Fibroblast of villous mesenchyme (primary cell): ENCODE results near the gene LIMCH1. TPM values are rescaled to one million over a fixed set of nuclear protein-coding genes. Genes with fewer than 3 reads are reported as not detected.

Source experiments
- DNase-seq: peaks from one replicate; pipeline ENCODE4 v3.0.0-alpha.2; 2010; ENCODE audit warnings: low read depth
- H3K4me3 ChIP-seq: 2 replicates; pipeline ENCODE4 v1.5.1; 2011; ENCODE audit warnings: low read depth, mild to moderate bottlenecking, low read length
- CTCF ChIP-seq: IDR thresholded peaks from 2 replicates; pipeline ENCODE4 v1.5.1; 2012; ENCODE audit warnings: low read depth, mild to moderate bottlenecking, low read length; ENCODE audit not compliant: insufficient read depth
- total RNA-seq: library from RNA; depleted of rRNA; stranded (reverse); fragments of >200 nt; gene quantifications from 2 replicates; pipeline ENCODE4 v1.2.3, GENCODE V29; 2012

LIMCH1 gene
- total RNA-seq, 1 donor = 3.9 TPM

DNA sequence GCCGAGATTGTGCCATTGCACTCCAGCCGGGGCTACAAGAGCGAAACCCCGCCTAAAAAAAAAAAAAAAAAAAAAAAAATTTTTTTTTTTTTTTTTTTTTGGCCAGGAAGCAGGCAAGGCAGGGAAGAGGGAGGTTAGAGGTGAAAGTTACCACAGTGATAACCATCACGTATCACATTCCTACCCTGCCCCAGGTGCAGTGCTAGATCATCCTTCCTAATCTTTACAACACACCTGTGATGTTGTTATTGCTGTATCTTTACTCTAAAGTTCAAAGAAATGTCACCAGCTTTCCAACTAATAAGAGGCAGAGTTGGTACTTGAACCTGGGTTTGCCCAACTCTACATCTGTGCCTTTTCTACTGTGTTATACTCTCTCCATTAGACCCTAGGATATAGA, 7.2 kb upstream of the LIMCH1 start:
- no peak for DNase-seq
- no peak overlapping the region for H3K4me3 ChIP-seq

DNA sequence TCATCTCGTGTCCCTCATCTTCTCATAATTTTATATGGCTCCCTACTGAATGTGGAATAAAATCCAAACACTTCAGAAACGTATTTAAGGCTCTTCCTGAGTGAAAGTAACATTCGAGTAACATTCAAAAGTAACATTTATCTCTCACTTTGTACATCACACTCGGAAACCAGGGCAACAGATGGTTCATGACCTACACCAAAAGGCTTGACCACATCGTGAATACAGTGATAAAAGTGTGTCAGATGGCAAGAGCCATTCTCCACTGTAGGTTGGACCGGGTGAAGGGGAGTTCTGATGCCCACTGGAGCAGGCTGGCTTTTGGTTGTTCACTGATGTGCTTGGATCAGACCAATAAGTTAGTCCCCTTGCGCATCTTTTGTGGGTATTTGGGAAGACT, 5.6 kb upstream of the LIMCH1 start:
- no peak for TF ChIP-seq CTCF
- no peak for DNase-seq
- no peak overlapping the region for H3K4me3 ChIP-seq

More for the DNA sequence above, 7.2 kb upstream of the LIMCH1 start:
- TF ChIP-seq CTCF = no peak

DNA sequence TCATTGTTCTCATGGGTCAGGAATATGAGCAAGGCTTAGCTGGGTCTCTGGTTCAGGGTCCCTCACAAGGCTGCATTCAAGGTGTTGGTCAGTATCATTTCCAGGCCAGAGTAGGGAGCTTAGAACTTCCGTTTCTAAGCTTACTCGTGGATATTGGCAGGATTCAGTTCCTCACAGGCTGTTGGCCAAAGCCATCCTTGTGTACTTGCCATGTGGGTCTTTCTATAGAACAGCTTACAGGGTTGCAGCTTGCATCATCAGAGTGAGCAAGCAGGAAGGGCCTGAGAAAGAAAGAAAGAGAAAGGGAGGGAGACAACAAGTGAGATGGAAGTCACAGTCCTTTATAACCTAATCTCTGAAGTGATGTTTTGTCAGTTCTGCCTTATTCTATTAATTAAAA, 5.1 kb upstream of the LIMCH1 start:
- no peak overlapping the region for H3K4me3 ChIP-seq
- no peak for TF ChIP-seq CTCF
- DNase-seq = no peak

DNA sequence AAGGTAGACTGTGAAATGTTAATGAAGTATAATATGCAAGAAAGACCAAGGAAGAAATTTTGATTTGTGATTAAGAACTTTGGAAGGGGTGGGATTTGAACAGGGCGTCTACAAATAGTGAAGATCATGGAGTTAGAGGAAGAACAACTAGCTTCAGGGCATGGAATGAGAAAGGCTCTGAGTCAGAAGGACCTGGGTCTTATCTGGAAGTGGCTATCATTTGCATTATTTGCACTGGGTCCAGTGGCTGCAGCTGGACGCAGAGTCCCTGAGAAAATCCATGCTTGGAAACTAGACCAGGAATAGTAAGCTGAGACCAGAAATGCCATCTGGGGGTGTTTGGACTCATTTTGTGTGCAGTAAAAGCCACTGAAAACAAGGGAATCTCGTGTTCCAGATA, 4.3 kb upstream of the LIMCH1 start:
- H3K4me3 ChIP-seq = no peak overlapping the region
- no peak for DNase-seq
- no peak for TF ChIP-seq CTCF

- no peak for TF ChIP-seq CTCF
- DNase-seq = no peak
Observed at GRCh38 chr4:41534404-41534803, 3.6 kb upstream of the LIMCH1 start.

DNA sequence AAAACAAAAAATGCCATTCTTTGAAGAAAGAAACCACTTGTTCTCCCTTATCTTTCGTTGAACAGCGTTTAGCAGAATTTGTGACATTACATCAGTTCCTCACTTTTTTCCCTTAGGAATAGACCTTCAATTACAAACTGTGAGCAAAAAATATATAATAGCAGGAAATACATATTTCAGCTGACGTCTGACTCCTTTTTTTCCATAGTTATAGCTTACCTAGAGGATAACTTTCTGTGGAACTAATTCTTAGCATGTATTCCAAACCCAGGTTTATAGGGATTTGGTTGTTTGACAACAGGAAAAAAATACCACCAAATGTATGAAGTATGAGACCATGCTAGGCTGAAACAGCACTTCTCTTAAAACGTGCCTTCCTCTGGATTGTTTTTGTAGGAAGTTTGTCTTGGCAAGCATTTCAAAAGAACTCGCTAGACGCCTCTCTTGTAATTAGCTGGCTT, 2.0 kb upstream of the LIMCH1 start:
- no peak for TF ChIP-seq CTCF
- H3K4me3 ChIP-seq = no peak overlapping the region
- no peak for DNase-seq

More at GRCh38 chr4:41534404-41534803, 3.6 kb upstream of the LIMCH1 start:
- H3K4me3 ChIP-seq = no peak overlapping the region

GRCh38 chr4:41537292-41537890, 566 bp upstream of the LIMCH1 start:
- DNase-seq = no peak

More at GRCh38 chr4:41537292-41537890, 566 bp upstream of the LIMCH1 start:
- no peak overlapping the region for H3K4me3 ChIP-seq
- no peak for TF ChIP-seq CTCF
